K562 (cell line): ENCODE data around the gene SLC11A1. TPM values are rescaled to one million over a fixed set of nuclear protein-coding genes. Genes with fewer than 3 reads are reported as not detected.

Experiments used
- ATF7 ChIP-seq: fragments of 450-650 bp; IDR thresholded peaks from 2 replicates; pipeline ENCODE4 v1.7.1; 2014; ENCODE audit warnings: mild to moderate bottlenecking, moderate library complexity
- CHD2 ChIP-seq: IDR thresholded peaks from 2 replicates; pipeline ENCODE4 v1.6.1; 2011; ENCODE audit warnings: low read depth, low read length
- CREB1 ChIP-seq, 2 experiments: sonication (generic) in 1 of 2; formaldehyde crosslinking in 1 of 2; IDR thresholded peaks; 2 replicates each; pipeline versions ENCODE4 v1.6.1 to v1.8.0; 2012 to 2022; ENCODE audit warnings: inconsistent platforms in 1 of 2, mild to moderate bottlenecking in 1 of 2, missing genetic modification reagents in 1 of 2, moderate library complexity in 1 of 2
- DDX20 ChIP-seq: fragments of 450-650 bp; IDR thresholded peaks from 2 replicates; pipeline ENCODE4 v1.6.1; 2016; ENCODE audit warnings: missing genetic modification characterization, low read depth, mild to moderate bottlenecking, missing compliant biosample characterization, moderate library complexity
- HBP1 ChIP-seq: fragments of 450-650 bp; formaldehyde crosslinking; IDR thresholded peaks from 2 replicates; pipeline ENCODE4 v1.4.0; 2022; ENCODE audit warnings: missing genetic modification characterization
- HMG20A ChIP-seq: fragments of 450-650 bp; formaldehyde crosslinking; conservative IDR thresholded peaks from 2 replicates; pipeline ENCODE4 v1.4.0; 2020; ENCODE audit warnings: mild to moderate bottlenecking, mixed read lengths
- MLLT1 ChIP-seq, 2 experiments: fragments of 450-650 bp; IDR thresholded peaks; 2 replicates each; pipeline ENCODE4 v1.6.1; 2016
- TCF7 ChIP-seq: sonication (generic); IDR thresholded peaks from 2 replicates; pipeline ENCODE4 v1.6.1; 2016; ENCODE audit warnings: antibody characterized with exemption, borderline replicate concordance
- TEAD2 ChIP-seq: fragments of 450-650 bp; IDR thresholded peaks from 2 replicates; pipeline ENCODE4 v1.6.1; 2016; ENCODE audit warnings: missing genetic modification characterization, control low read depth, missing compliant biosample characterization
- TFAM ChIP-seq: fragments of 250-450 bp; sonication (Bioruptor Pico); conservative IDR thresholded peaks from 2 replicates; pipeline ENCODE4 v1.5.0; 2021; ENCODE audit warnings: mild to moderate bottlenecking, moderate library complexity
- TSHZ1 ChIP-seq: fragments of 250-450 bp; sonication (Bioruptor Pico); IDR thresholded peaks from 2 replicates; pipeline ENCODE4 v1.4.0; 2020; ENCODE audit warnings: mild to moderate bottlenecking, moderate library complexity
- ZFP36 ChIP-seq: fragments of 150-350 bp; IDR thresholded peaks from 2 replicates; pipeline ENCODE4 v1.6.1; 2018; ENCODE audit warnings: low read length, low read depth; ENCODE audit not compliant: partially characterized antibody
- ZMIZ1 ChIP-seq, 2 experiments: fragments of 150-350 bp in 1 of 2; IDR thresholded peaks; 2 replicates each; pipeline ENCODE4 v1.6.1; 2012 to 2016; ENCODE audit warnings: low read depth in 2 of 2, low read length in 2 of 2, mild to moderate bottlenecking in 1 of 2, moderate library complexity in 1 of 2
- ZNF133 ChIP-seq: fragments of 250-450 bp; sonication (Bioruptor Pico); IDR thresholded peaks from 2 replicates; pipeline ENCODE4 v1.4.0; 2020; ENCODE audit warnings: mild to moderate bottlenecking
- ZNF174 ChIP-seq: fragments of 250-450 bp; sonication (Bioruptor Pico); IDR thresholded peaks from 2 replicates; pipeline ENCODE4 v1.4.0; 2020; ENCODE audit warnings: mild to moderate bottlenecking
- ZNF224 ChIP-seq: sonication (generic); formaldehyde crosslinking; IDR thresholded peaks from 2 replicates; pipeline ENCODE4 v1.8.0; 2022; ENCODE audit warnings: mild to moderate bottlenecking, missing genetic modification reagents
- ZNF431 ChIP-seq: sonication (generic); formaldehyde crosslinking; IDR thresholded peaks from 2 replicates; pipeline ENCODE4 v1.8.0; 2022; ENCODE audit warnings: mild to moderate bottlenecking, missing genetic modification reagents
- ZSCAN32 ChIP-seq: fragments of 450-650 bp; formaldehyde crosslinking; IDR thresholded peaks from 2 replicates; pipeline ENCODE4 v1.4.0; 2020; ENCODE audit warnings: mild to moderate bottlenecking, moderate library complexity
- polyA plus RNA-seq, 8 experiments: library from polyadenylated mRNA; depleted of rRNA in 4 of 8; stranded (reverse) in 5 of 8; unstranded in 3 of 8; fragments of >200 nt; fragmentation: Nextera tagmentation in 2 of 8; fragmentation: Illumina TruSeq in 1 of 8; extraction: Ambion mirVana in 2 of 8; extraction: Trizol in 1 of 8; gene quantifications; 2 replicates each; pipeline versions ENCODE4 v1.2.1 to v1.2.3, GENCODE V29; 2011 to 2014; ENCODE audit warnings: inconsistent platforms in 1 of 8, missing spikeins in 1 of 8
- total RNA-seq, 7 experiments: library from RNA; depleted of rRNA in 6 of 7; stranded (reverse); fragments of >200 nt in 6 of 7; fragmentation: Illumina TruSeq in 2 of 7; extraction: Trizol in 2 of 7; gene quantifications; 2 replicates each; pipeline versions ENCODE4 v1.2.1 to v1.2.3, GENCODE V29; 2011 to 2021; ENCODE audit warnings: low replicate concordance in 1 of 7

Gene SLC11A1
- total and polyA plus RNA-seq, 9 of the 15 experiments (the other 6 are each of a cell fraction or from before 2014, with no cell fraction given) = 0.35 to 1.6 (median 0.65) TPM

GRCh38 chr2:218395826-218396687 lies 14.0 kb downstream of the SLC11A1 start (continued):
- TF ChIP-seq TSHZ1 (CRISPR knock-in tag) = no peak
- TF ChIP-seq ZSCAN32 (CRISPR knock-in tag) = no peak
- TF ChIP-seq TEAD2 (tag) = no peak
- TF ChIP-seq CHD2 = no peak
- TF ChIP-seq ZMIZ1 (IDR thresholded peaks at IDR 0.05; ENCODE audit: low read depth in 2 of 2, low read length in 2 of 2) = no peak
- no peak for TF ChIP-seq ZNF174 (CRISPR knock-in tag)
- no peak for TF ChIP-seq HMG20A (CRISPR knock-in tag)
- no peak for TF ChIP-seq DDX20 (tag)
- TF ChIP-seq ATF7 = peak; percentile 77
- no peak for TF ChIP-seq HBP1 (CRISPR knock-in tag)
- peak in 1 of 2 experiments; percentile 88; a peak in 2 of 4 replicates for TF ChIP-seq MLLT1 (IDR thresholded peaks at IDR 0.05)
- peak; percentile 80 for TF ChIP-seq CREB1 (IDR thresholded peaks at IDR 0.05)
- TF ChIP-seq CREB1 (CRISPR knock-in tag; IDR thresholded peaks at IDR 0.05) = peak; percentile 78
- TF ChIP-seq ZNF431 (CRISPR knock-in tag) = no peak; the same call in 1 of the 2 replicates
- TF ChIP-seq ZFP36 = no peak
- no peak for TF ChIP-seq TFAM (CRISPR knock-in tag)
- TF ChIP-seq TCF7 = 0 out of 2 replicates have a peak, but pooled peaks have one; percentile 9
- TF ChIP-seq ZNF133 = no peak
- TF ChIP-seq ZNF224 (CRISPR knock-in tag) = no peak
